Endothelial cell (in vitro differentiated cells): Measurements from ENCODE around the gene PPM1M. TPM values are rescaled to one million over a fixed set of nuclear protein-coding genes. Genes with fewer than 3 reads are reported as not detected.

Experiments
- DNase-seq: peaks from one replicate; pipeline ENCODE4 v3.0.0; 2021; ENCODE audit warnings: low spot score
- H3K27ac Mint-ChIP-seq: one replicate; pipeline ENCODE4 v1.8.0; 2021; ENCODE audit warnings: mixed read lengths, inconsistent platforms; ENCODE audit not compliant: unreplicated experiment
- H3K27me3 Mint-ChIP-seq: one replicate; pipeline ENCODE4 v1.8.0; 2021; ENCODE audit warnings: mild to moderate bottlenecking, moderate library complexity, mixed read lengths, inconsistent platforms; ENCODE audit not compliant: unreplicated experiment
- H3K36me3 Mint-ChIP-seq: one replicate; pipeline ENCODE4 v1.8.0; 2021; ENCODE audit warnings: mild to moderate bottlenecking, low read depth, mixed read lengths, inconsistent platforms; ENCODE audit not compliant: unreplicated experiment
- H3K4me1 Mint-ChIP-seq: one replicate; pipeline ENCODE4 v1.8.0; 2021; ENCODE audit warnings: mild to moderate bottlenecking, mixed read lengths, inconsistent platforms; ENCODE audit not compliant: unreplicated experiment
- H3K4me3 Mint-ChIP-seq: one replicate; pipeline ENCODE4 v1.8.0; 2021; ENCODE audit warnings: mild to moderate bottlenecking, mixed read lengths, inconsistent platforms; ENCODE audit not compliant: unreplicated experiment
- H3K9me3 Mint-ChIP-seq: one replicate; pipeline ENCODE4 v1.8.0; 2021; ENCODE audit warnings: mixed read lengths, inconsistent platforms; ENCODE audit not compliant: unreplicated experiment
- CTCF ChIP-seq: fragments of 200-600 bp; sonication (generic); IDR thresholded peaks from one replicate; pipeline ENCODE4 v1.5.0; 2021; ENCODE audit warnings: antibody characterized with exemption; ENCODE audit not compliant: unreplicated experiment
- long read RNA-seq: library from polyadenylated mRNA; unstranded; transcript quantifications from one replicate; pipeline ENCODE4 v2.0.0, GENCODE V29; 2020; ENCODE audit not compliant: unreplicated experiment
- total RNA-seq: library from RNA; stranded (reverse); fragmentation: NEBNext Ultra II Directional; extraction: Animal tissue kit (Norgen Biotek cat#: 25700); gene quantifications from one replicate; pipeline ENCODE4 v1.2.1, GENCODE V29; 2021; ENCODE audit not compliant: unreplicated experiment

The PPM1M gene, protein sequence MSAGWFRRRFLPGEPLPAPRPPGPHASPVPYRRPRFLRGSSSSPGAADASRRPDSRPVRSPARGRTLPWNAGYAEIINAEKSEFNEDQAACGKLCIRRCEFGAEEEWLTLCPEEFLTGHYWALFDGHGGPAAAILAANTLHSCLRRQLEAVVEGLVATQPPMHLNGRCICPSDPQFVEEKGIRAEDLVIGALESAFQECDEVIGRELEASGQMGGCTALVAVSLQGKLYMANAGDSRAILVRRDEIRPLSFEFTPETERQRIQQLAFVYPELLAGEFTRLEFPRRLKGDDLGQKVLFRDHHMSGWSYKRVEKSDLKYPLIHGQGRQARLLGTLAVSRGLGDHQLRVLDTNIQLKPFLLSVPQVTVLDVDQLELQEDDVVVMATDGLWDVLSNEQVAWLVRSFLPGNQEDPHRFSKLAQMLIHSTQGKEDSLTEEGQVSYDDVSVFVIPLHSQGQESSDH
- 15.0 TPM for total RNA-seq
- long read RNA-seq, transcript PPM1M-202 (10 exons, 2,193 nt) = major isoform, 9 of 16 reads
- long read RNA-seq, partial matches to known transcripts = 1 of 16 reads
- long read RNA-seq, other reads (novel, unspliced or antisense) = 6 of 16 reads

DNA sequence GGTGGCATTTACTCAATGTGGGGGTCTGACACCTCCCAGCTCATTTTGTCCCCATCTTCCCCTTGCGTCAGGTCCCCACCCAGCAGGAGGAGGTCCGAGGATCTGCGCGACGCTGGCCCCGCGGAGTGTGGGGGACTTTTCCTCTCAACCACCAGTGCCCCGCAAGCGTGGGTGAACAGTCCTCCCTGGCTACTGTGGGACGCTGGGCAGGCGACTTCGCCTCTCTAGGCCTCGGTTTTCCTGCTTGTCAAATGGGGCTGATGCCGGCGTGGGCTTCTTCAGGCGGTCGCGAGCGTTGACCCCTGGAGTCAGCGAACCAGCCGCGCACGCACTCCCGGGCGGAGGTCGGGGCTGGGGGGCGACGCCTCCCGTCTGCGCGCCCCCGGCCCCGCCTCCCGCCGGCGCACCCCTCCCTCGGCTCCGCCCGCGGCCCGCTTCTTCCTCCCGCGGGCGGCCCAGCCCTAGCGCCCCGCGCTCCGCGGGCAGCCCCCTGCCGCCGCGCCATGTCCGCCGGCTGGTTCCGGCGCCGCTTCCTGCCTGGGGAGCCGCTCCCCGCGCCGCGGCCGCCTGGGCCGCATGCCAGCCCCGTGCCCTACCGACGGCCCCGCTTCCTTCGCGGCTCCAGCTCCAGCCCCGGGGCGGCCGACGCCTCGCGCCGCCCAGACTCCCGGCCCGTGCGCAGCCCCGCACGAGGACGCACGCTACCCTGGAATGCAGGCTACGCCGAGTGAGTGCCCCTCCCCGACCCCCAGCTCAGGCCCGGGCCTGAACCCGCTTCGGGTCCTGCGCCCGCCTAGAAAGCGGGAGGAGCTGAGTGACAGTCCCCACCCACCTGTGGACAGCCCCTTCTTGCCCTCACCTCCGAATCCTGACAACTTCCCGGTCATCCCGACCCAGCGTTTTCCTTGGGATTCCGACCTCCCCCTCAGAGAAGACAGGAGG is at the start of gene PPM1M:
TSS of gene PPM1M (plus strand) at position 438 of the 942 bp plus-strand sequence. CDS start at position 504, 66 bp downstream.
- Mint-ChIP-seq H3K4me1 (peaks cover 22% of the 10 kb centered on the region), H3K27me3 (peaks cover 13% of the 10 kb centered on the region), H3K9me3 (no peaks in the 10 kb centered on the region), H3K4me3 (peak within 1 kb of the TSS; percentile 73), H3K36me3 (peaks cover 23% of the 10 kb centered on the region), H3K27ac (no peak within 1 kb of the TSS)
- no peak for TF ChIP-seq CTCF
- peak; percentile 65 for DNase-seq

DNA sequence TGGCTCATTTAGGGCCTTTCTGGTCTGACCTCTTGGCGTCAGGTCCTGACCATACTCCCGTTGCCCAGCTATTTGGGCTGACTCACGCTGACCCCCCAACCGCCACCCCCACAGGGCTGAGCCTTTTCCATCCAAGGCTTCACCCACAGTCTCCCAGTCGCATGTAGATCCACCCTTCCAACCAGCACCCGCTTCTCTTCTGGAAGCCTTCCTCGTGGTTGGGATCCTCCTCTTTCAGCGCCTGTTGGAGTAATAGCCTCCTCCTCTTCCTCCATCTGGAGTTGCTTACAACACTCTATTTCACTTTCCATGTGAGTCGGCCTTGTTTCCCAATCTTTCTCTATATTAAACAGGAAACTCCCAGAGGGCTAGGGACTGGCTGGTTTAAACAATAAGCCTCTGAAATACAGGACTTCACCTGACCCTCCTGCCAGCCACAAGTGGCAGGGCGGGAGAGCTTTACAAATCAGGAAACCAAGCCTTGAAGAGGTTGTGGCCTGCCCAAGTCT is 49.7 kb upstream of the PPM1M start:
- no peaks in the 10 kb centered on the region for H3K9me3 Mint-ChIP-seq

GRCh38 chr3:52196977-52197376 is 48.6 kb upstream of the PPM1M start:
- peaks cover 14% of the 10 kb centered on the region for H3K36me3 Mint-ChIP-seq
- no peaks in the 10 kb centered on the region for H3K9me3 Mint-ChIP-seq
- H3K27ac Mint-ChIP-seq = no peak overlapping the region
- peaks cover 3% of the 10 kb centered on the region for H3K27me3 Mint-ChIP-seq
- no peak overlapping the region for H3K4me3 Mint-ChIP-seq
- H3K4me1 Mint-ChIP-seq = peaks cover 21% of the 10 kb centered on the region
- no peak for TF ChIP-seq CTCF
- no peak for DNase-seq

More for the DNA sequence above, 49.7 kb upstream of the PPM1M start:
- no peak for DNase-seq
- peaks cover 11% of the 10 kb centered on the region for H3K36me3 Mint-ChIP-seq
- no peak overlapping the region for H3K27ac Mint-ChIP-seq
- TF ChIP-seq CTCF = no peak
- peaks cover 19% of the 10 kb centered on the region for H3K4me1 Mint-ChIP-seq
- H3K27me3 Mint-ChIP-seq = peaks cover 3% of the 10 kb centered on the region
- H3K4me3 Mint-ChIP-seq = no peak overlapping the region

DNA sequence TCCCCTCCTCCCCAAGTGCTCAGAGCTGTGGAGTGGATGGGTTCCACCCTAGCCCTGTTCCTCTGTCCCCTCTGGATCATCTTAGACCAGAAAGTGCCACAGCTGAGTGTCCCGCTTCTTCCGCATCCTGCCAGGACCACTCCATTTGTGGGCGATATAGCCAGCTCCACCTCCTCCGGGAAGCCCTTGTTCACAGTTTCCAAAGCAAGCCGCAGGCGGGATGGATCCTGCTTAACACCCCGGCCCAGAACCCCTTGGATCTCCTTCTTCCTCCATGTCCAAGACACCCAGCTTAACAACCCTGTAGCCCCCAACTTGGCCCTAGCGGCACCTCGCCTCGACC is 48.1 kb upstream of the PPM1M start:
- Mint-ChIP-seq H3K4me1 (peaks cover 21% of the 10 kb centered on the region), H3K9me3 (no peaks in the 10 kb centered on the region), H3K27me3 (peaks cover 3% of the 10 kb centered on the region), H3K4me3 (peak overlapping the region; percentile 78), H3K36me3 (peaks cover 17% of the 10 kb centered on the region), H3K27ac (peak overlapping the region; percentile 43)
- DNase-seq = no peak
- no peak for TF ChIP-seq CTCF
